Activated CD8-positive, alpha-beta memory T cell treated with anti-CD3 and anti-CD28 coated beads, Interleukin-2, amount 50 U/mL, for 24 hours (primary cell): ENCODE data around the gene HLA-A.
A peak's percentile ranks its signal among the peaks of the same experiment; 100 is the strongest.
"Not testable (repeated sequence)": the region's sequence is repeated elsewhere in the genome, so short reads cannot be mapped to it uniquely, and the experiment has no call there.

Source experiments
- DNase-seq: peaks from one replicate; pipeline ENCODE4 v3.0.0-alpha.2; 2020; ENCODE audit errors: extremely low read depth

HLA-A gene

GRCh38 chr6:29961966-29962365 lies 19.6 kb downstream of the HLA-A start:
- DNase-seq: no peak

GRCh38 chr6:29963697-29964096 lies 21.4 kb downstream of the HLA-A start:
- DNase-seq: not testable (repeated sequence)

- no peak for DNase-seq
Observed at GRCh38 chr6:29964518-29964886, 22.2 kb downstream of the HLA-A start.

GRCh38 chr6:29964887-29965562 lies 22.7 kb downstream of the HLA-A start:
- peak; percentile 29 for DNase-seq

- DNase-seq: no peak
Observed at GRCh38 chr6:29965563-29965872, 23.2 kb downstream of the HLA-A start.

- no peak for DNase-seq
Observed at GRCh38 chr6:29965873-29966601, 23.7 kb downstream of the HLA-A start.

- no peak for DNase-seq
Observed at GRCh38 chr6:29967379-29968010, 25.2 kb downstream of the HLA-A start.

- no peak for DNase-seq
Observed at GRCh38 chr6:29968130-29968529, 25.8 kb downstream of the HLA-A start.

- no peak for DNase-seq
Observed at GRCh38 chr6:29968905-29969304, 26.6 kb downstream of the HLA-A start.

- no peak for DNase-seq
Observed at GRCh38 chr6:29970711-29971110, 28.4 kb downstream of the HLA-A start.

- DNase-seq: no peak
Observed at GRCh38 chr6:29974901-29975560, 32.7 kb downstream of the HLA-A start.

GRCh38 chr6:29975561-29975907 lies 33.2 kb downstream of the HLA-A start:
- DNase-seq: no peak

GRCh38 chr6:29976253-29976587 lies 33.9 kb downstream of the HLA-A start:
- DNase-seq: no peak

- DNase-seq: no peak
Observed at GRCh38 chr6:29976588-29977424, 34.5 kb downstream of the HLA-A start.

GRCh38 chr6:29977425-29977727 lies 35.0 kb downstream of the HLA-A start:
- no peak for DNase-seq

GRCh38 chr6:29980013-29980412 lies 37.7 kb downstream of the HLA-A start:
- DNase-seq: not testable (repeated sequence)

GRCh38 chr6:29980511-29980910 lies 38.2 kb downstream of the HLA-A start:
- no peak for DNase-seq

GRCh38 chr6:29981211-29981812 lies 39.0 kb downstream of the HLA-A start:
- no peak for DNase-seq

GRCh38 chr6:29982097-29982496 lies 39.8 kb downstream of the HLA-A start:
- no peak for DNase-seq

- DNase-seq: no peak
Observed at GRCh38 chr6:29984232-29984631, 41.9 kb downstream of the HLA-A start.

- no peak for DNase-seq
Observed at GRCh38 chr6:29984992-29985391, 42.7 kb downstream of the HLA-A start.
